ENCODE data around the gene MTM1.

- TF ChIP-seq CTCF (conservative IDR thresholded peaks at IDR 0.05; ENCODE audit: low read length) (peak; percentile 37), EZH2phosphoT487 (IDR thresholded peaks at IDR 0.05; ENCODE audit: borderline replicate concordance) (no peak)
These were observed 74.8 kb downstream of the MTM1 start for GRCh38 chrX:150643271-150643670.
